ENCODE data around the gene ZMYND19. TPM values are rescaled to one million over a fixed set of nuclear protein-coding genes. Genes with fewer than 3 reads are reported as not detected.
"Not testable (repeated sequence)": the region's sequence is repeated elsewhere in the genome, so short reads cannot be mapped to it uniquely, and the experiment has no call there.

ZMYND19 gene
- total RNA-seq, 4 donors from 2014 or later = 13.8 to 17.4 (median 15.8) TPM

DNA sequence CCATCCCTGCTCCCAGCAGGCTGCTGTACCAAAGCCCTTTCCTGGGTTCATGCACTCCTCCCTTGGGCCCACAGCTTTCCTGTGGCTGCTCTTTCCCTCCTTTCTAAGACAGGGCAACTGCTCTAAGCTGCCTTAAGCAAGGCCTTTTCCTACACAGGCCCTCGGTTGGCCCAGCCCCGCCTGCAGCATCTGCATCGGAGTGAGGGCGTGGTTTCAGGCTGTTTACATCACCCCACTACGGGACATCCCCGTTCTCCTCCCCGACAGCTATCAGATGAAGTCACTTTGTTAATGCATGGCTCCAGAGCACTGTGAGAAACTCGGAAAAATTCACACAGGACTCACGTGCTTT lies 15.0 kb downstream of the ZMYND19 start:
- H3K4me1 ChIP-seq = peaks cover 0 to 44% (median 11%) of the 10 kb centered on the region in 4 donors
- peaks cover 0 to 63% (median 15%) of the 10 kb centered on the region in 3 donors for H3K36me3 ChIP-seq
- H3K27ac ChIP-seq = no peak overlapping the region
- no peaks in the 10 kb centered on the region for H3K27me3 ChIP-seq
- no peak for DNase-seq (ENCODE audit: low spot score in 2 of 2)
- no peaks in the 10 kb centered on the region for H3K9me3 ChIP-seq
- 63 to 71% methylated on average over 9 of the region's 9 CpGs for WGBS, 2 donors
- no peak overlapping the region for H3K4me3 ChIP-seq
- TF ChIP-seq POLR2A (IDR thresholded peaks at IDR 0.05) = no peak
- no peak for TF ChIP-seq EP300 (IDR thresholded peaks at IDR 0.05)
- TF ChIP-seq, protein P1, sequence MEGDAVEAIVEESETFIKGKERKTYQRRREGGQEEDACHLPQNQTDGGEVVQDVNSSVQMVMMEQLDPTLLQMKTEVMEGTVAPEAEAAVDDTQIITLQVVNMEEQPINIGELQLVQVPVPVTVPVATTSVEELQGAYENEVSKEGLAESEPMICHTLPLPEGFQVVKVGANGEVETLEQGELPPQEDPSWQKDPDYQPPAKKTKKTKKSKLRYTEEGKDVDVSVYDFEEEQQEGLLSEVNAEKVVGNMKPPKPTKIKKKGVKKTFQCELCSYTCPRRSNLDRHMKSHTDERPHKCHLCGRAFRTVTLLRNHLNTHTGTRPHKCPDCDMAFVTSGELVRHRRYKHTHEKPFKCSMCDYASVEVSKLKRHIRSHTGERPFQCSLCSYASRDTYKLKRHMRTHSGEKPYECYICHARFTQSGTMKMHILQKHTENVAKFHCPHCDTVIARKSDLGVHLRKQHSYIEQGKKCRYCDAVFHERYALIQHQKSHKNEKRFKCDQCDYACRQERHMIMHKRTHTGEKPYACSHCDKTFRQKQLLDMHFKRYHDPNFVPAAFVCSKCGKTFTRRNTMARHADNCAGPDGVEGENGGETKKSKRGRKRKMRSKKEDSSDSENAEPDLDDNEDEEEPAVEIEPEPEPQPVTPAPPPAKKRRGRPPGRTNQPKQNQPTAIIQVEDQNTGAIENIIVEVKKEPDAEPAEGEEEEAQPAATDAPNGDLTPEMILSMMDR (IDR thresholded peaks at IDR 0.05) = no peak

DNA sequence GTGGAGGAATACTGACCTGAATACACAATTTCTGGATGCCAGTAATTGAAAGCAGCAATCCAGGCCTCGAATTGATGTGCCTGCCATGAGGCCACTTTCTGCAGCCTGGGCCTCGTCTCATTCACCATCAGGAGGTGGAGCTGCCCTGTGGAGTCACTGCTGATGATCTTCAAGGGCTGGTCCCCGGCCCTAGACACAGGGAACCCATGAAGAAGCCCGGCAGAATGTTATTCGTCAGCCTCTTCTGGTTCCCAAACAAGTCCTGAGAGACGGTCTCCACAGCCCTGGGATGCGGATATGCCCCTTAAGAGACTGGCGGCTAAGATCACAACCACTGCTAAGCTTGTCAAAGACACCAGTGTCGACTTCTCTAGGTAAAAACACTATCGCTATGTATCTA lies 16.1 kb downstream of the ZMYND19 start:
- Histone ChIP-seq H3K27ac (no peak overlapping the region), H3K27me3 (no peaks in the 10 kb centered on the region), H3K4me3 (no peak overlapping the region), H3K36me3 (peaks cover 0 to 64% (median 15%) of the 10 kb centered on the region in 3 donors), H3K4me1 (peaks cover 0 to 33% (median 11%) of the 10 kb centered on the region in 4 donors), H3K9me3 (no peaks in the 10 kb centered on the region)
- 88 to 91% methylated on average over 10 of the region's 10 CpGs for WGBS, 2 donors
- TF ChIP-seq, protein P1 (IDR thresholded peaks at IDR 0.05) = no peak
- no peak for DNase-seq (ENCODE audit: low spot score in 2 of 2)

DNA sequence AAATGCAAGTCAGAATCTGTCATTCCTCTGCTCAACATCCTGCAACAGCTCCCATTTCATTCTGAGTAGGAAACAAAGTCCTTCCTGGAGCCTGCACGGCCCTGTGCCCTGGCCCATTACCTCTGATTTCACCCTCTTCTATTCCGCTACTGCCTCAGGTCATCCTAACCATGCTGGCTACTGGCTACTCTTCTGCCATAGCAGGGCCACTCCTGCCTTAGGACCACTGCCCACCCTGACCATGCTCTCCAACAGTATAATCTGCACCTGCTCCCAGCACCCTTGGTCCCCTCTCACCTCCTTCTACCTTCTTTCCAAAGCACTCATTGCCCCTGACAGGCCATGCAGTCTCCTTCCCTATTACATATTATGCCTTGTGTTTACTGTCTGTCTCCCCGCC lies 19.7 kb downstream of the ZMYND19 start:
- TF ChIP-seq, protein P1 (IDR thresholded peaks at IDR 0.05) = no peak
- TF ChIP-seq POLR2A (IDR thresholded peaks at IDR 0.05) (no peak), EP300 (IDR thresholded peaks at IDR 0.05) (no peak)
- Histone ChIP-seq H3K4me3 (no peak overlapping the region), H3K4me1 (peaks cover 0 to 7% (median 0%) of the 10 kb centered on the region in 4 donors), H3K27ac (no peak overlapping the region), H3K27me3 (no peaks in the 10 kb centered on the region), H3K36me3 (peaks cover 0 to 52% (median 15%) of the 10 kb centered on the region in 3 donors), H3K9me3 (no peaks in the 10 kb centered on the region)
- WGBS, 2 donors = 99% methylated on average over 3 of the region's 3 CpGs
- DNase-seq (ENCODE audit: low spot score in 2 of 2) = no peak

DNA sequence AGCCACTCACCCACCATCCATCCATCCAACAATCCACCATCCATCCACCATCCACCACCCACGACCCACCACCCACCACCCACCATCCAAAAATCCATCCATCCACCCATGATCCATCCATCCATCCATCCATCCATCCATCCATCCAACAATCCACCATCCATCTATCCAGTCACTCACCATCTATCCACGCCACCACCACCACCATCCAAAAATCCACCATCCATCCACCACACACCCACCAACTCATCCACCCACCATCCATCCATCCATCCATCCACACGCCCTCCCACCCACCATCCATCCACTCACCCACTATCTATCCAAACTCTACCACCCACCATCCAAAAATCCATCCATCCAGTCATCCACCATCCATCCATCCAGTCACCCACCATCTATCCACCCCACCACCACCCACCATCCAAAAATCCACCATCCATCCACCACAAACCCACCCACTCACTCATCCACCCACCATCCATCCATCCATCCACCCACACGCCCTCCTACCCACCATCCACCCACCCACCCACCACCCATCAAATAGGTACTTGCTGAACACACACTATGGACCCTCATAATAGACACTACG lies 20.6 kb downstream of the ZMYND19 start:
- TF ChIP-seq, protein P1 (IDR thresholded peaks at IDR 0.05) = no peak
- TF ChIP-seq EP300 (IDR thresholded peaks at IDR 0.05) = no peak
- no peak for TF ChIP-seq POLR2A (IDR thresholded peaks at IDR 0.05)
- Histone ChIP-seq H3K4me1 (no peaks in the 10 kb centered on the region), H3K27me3 (no peaks in the 10 kb centered on the region), H3K27ac (no peak overlapping the region), H3K9me3 (no peaks in the 10 kb centered on the region), H3K36me3 (peaks cover 0 to 48% (median 14%) of the 10 kb centered on the region in 3 donors), H3K4me3 (no peak overlapping the region)
- no peak for DNase-seq (ENCODE audit: low spot score in 2 of 2)
- WGBS, 2 donors = 96% methylated on average over 5 of the region's 5 CpGs

DNA sequence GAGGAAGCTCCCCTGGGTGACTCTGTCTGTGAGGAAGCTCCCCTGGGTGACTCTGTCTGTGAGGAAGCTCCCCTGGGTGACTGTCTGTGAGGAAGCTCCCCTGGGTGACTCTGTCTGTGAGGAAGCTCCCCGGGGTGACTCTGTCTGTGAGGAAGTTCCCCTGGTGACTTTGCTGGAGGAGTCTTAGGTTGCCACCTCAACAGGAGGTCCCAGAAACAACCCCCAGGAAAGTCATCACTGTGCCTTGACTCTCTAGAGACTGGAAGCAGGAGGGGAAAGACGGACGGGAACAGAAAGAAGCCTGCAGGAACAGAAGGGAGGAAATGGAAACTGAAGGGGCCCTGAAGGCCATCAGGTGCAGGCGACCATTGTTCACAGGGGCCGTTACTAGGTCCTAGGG lies 21.9 kb downstream of the ZMYND19 start:
- not testable (repeated sequence) for H3K27me3 ChIP-seq; H3K9me3 ChIP-seq; H3K4me1 ChIP-seq; H3K27ac ChIP-seq; DNase-seq (ENCODE audit: low spot score in 2 of 2); H3K4me3 ChIP-seq
- peaks cover 0 to 48% (median 9%) of the 10 kb centered on the region in 3 donors for H3K36me3 ChIP-seq
- WGBS, 2 donors = 85 to 87% methylated on average over 5 of the region's 5 CpGs
